Measurements from ENCODE around the gene CYB5D1. TPM values are rescaled to one million over a fixed set of nuclear protein-coding genes. Genes with fewer than 3 reads are reported as not detected.

The CYB5D1 gene
- total RNA-seq, 1 experiment from 2014 or later, result 18.0 TPM

DNA sequence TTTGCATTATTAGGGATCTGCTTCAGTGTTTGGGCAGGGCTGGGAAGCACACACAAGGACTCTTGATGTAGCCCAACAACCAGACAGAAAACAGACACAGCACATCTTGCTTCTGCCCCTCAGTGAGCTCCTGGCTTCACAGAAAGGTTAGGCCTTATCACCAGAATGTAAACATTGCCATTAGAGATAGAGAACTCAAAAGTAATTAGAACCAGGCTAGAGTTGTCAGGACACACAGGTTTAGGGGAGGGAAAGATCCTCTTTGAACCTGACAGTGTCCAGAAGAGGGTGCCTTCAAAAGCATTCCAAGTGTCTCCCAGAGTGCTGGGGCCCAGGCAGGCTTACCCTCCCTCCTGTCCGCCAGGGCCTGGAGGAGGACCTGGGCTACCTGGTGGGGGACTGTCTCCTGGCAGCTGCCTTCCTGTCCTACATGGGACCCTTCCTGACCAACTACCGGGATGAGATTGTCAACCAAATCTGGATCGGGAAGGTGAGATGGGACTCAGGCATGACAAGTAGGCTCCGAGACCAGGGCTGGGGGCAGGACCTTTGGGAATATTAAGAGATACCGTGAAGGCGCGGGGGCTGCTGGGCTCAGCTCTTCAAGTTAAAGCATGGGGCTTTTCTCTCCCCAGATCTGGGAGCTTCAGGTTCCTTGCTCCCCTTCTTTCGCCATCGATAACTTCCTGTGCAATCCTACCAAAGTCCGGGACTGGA lies 40.7 kb upstream of the CYB5D1 start:
- Histone ChIP-seq H3K27ac (ENCODE audit: insufficient read length, low read depth, low read length) (no peak overlapping the region), H4K20me1 (ENCODE audit: control insufficient read depth, insufficient read depth, insufficient read length) (no peaks in the 10 kb centered on the region), H2BK120ac (ENCODE audit: low read depth, low read length, poor library complexity, severe bottlenecking) (no peak overlapping the region), H2BK5ac (ENCODE audit: insufficient read length, low read length) (no peak overlapping the region), H2AK5ac (ENCODE audit: insufficient read length, low read length) (no peak overlapping the region), H3K14ac (ENCODE audit: insufficient read depth, low read length) (no peak overlapping the region), H2BK15ac (ENCODE audit: low read depth, low read length) (no peak overlapping the region), H3K4ac (ENCODE audit: low read depth, low read length) (no peak overlapping the region), H3K4me1 (ENCODE audit: insufficient read depth, low read length) (no peaks in the 10 kb centered on the region), H3K18ac (ENCODE audit: insufficient read length, low read depth, low read length) (no peak overlapping the region), H3K79me1 (ENCODE audit: insufficient read depth, low read depth, low read length, poor library complexity, severe bottlenecking) (no peaks in the 10 kb centered on the region), H4K8ac (replicated peaks; ENCODE audit: insufficient read length, low read depth, low read length) (no peak overlapping the region), H4K5ac (ENCODE audit: insufficient read length, low read depth, low read length) (no peak overlapping the region), H3K9me3 (ENCODE audit: control insufficient read depth, low read depth, low read length) (no peaks in the 10 kb centered on the region), H3K23me2 (ENCODE audit: insufficient read length, low read depth, low read length, poor library complexity, severe bottlenecking) (no peaks in the 10 kb centered on the region), H3K4me2 (ENCODE audit: insufficient read depth, insufficient read length, low read length) (no peak overlapping the region), H3K56ac (ENCODE audit: insufficient read length, low read depth, low read length) (no peak overlapping the region), H2BK12ac (ENCODE audit: insufficient read length, low read depth, low read length) (no peak overlapping the region), H3K9ac (ENCODE audit: extremely low read depth, insufficient read length, low read length) (no peak overlapping the region), H3K27me3 (ENCODE audit: insufficient read depth, low read length) (no peaks in the 10 kb centered on the region; the same call in 1 of the 2 replicates), H3K23ac (ENCODE audit: insufficient read length, low read depth, low read length) (no peak overlapping the region), H3K79me2 (ENCODE audit: insufficient read depth, low read length) (no peaks in the 10 kb centered on the region), H2BK20ac (ENCODE audit: low read depth, low read length, poor library complexity, severe bottlenecking) (no peak overlapping the region), H3T11ph (ENCODE audit: low read length) (no peak overlapping the region), H2AFZ (ENCODE audit: low read length) (no peak overlapping the region), H4K91ac (ENCODE audit: insufficient read length, low read depth, low read length) (no peak overlapping the region)
- Mint-ChIP-seq H3K4me1 (no peaks in the 10 kb centered on the region), H3K9me3 (no peaks in the 10 kb centered on the region), H3K27ac (peak overlapping the region in 1 of 3 experiments; percentile 41; a peak in 2 of 7 replicates), H3K27me3 (ENCODE audit: low read depth) (peaks cover 31% of the 10 kb centered on the region), H3K4me3 (no peak overlapping the region), H3K36me3 (ENCODE audit: insufficient read depth in 1 of 3, low read depth in 3 of 3) (no peaks in the 10 kb centered on the region)
- DNase-seq, result peak; percentile 26
- no CpG with 5 or more reads among the region's 10 CpGs for WGBS (ENCODE audit: extremely low coverage, insufficient read length, low lambda C conversion rate)
- no peak for TF ChIP-seq CTCF (conservative IDR thresholded peaks at IDR 0.05)
